ENCODE measurements around the gene SLC46A1.

DNA sequence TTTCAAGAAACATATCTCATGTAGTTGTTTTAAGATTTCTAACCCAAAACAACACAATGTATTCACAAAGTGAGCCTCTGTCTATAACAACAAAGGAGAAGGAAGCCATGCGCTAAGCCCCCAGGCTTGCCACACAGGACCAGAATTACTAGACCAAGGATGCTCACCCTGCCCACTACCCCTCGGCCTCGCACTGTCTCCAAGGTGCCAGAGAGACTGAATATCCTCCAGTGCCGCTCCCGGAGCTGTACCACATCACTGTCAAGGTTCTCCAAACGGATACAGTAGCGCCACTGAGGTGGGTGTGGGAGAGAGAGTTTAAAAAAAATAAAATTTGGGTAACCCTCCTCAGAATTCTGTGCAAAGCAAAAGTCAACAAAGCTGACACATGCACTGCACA lies 55.7 kb downstream of the SLC46A1 start:
- TF ChIP-seq CTCF (IDR thresholded peaks at IDR 0.05; ENCODE audit: insufficient read depth, low read depth, low read length) (no peak), EZH2 (IDR thresholded peaks at IDR 0.05; ENCODE audit: insufficient read depth, low read length) (no peak)
